HG03521 (cell line): ENCODE measurements around the gene MCC.

ENCODE experiments used
- ATAC-seq: cut with Tn5 transposase; IDR thresholded peaks from one replicate; pipeline ENCODE4 v1.9.1; 2021; ENCODE audit warnings: mild to moderate bottlenecking, moderate library complexity; ENCODE audit not compliant: unreplicated experiment

Gene MCC

GRCh38 chr5:113042491-113043243, 445.6 kb downstream of the MCC start:
- ATAC-seq, result no peak

- ATAC-seq, result no peak
Measured at GRCh38 chr5:113040672-113041260, 447.5 kb downstream of the MCC start.

- ATAC-seq, result no peak
Measured at GRCh38 chr5:113039934-113040285, 448.3 kb downstream of the MCC start.

- no peak for ATAC-seq
Measured at GRCh38 chr5:113039229-113039933, 448.9 kb downstream of the MCC start.

GRCh38 chr5:113038714-113039113, 449.5 kb downstream of the MCC start:
- ATAC-seq, result no peak

GRCh38 chr5:113038136-113038535, 450.1 kb downstream of the MCC start:
- no peak for ATAC-seq

GRCh38 chr5:113036826-113037225, 451.4 kb downstream of the MCC start:
- no peak for ATAC-seq

- no peak for ATAC-seq
Measured at GRCh38 chr5:113036321-113036720, 451.9 kb downstream of the MCC start.

- ATAC-seq, result no peak
Measured at GRCh38 chr5:113035096-113035495, 453.2 kb downstream of the MCC start.

GRCh38 chr5:113034182-113034773, 454.0 kb downstream of the MCC start:
- no peak for ATAC-seq

GRCh38 chr5:113031557-113031956, 456.7 kb downstream of the MCC start:
- no peak for ATAC-seq

GRCh38 chr5:113031104-113031503, 457.1 kb downstream of the MCC start:
- no peak for ATAC-seq

GRCh38 chr5:113029614-113030013, 458.6 kb downstream of the MCC start:
- no peak for ATAC-seq

- no peak for ATAC-seq
Measured at GRCh38 chr5:113027431-113027830, 460.8 kb downstream of the MCC start.

- ATAC-seq, result no peak
Measured at GRCh38 chr5:113027015-113027414, 461.2 kb downstream of the MCC start.

- no peak for ATAC-seq
Measured at GRCh38 chr5:113026211-113026610, 462.0 kb downstream of the MCC start.

- ATAC-seq, result no peak
Measured at GRCh38 chr5:113025596-113025995, 462.7 kb downstream of the MCC start.

GRCh38 chr5:113024076-113024697, 464.1 kb downstream of the MCC start:
- no peak for ATAC-seq

- ATAC-seq, result no peak
Measured at GRCh38 chr5:113022661-113023060, 465.6 kb downstream of the MCC start.

GRCh38 chr5:113020461-113021273, 467.6 kb downstream of the MCC start:
- no peak for ATAC-seq
